HG03135 (cell line): ENCODE data around the gene CEBPG.

Source experiments
- ATAC-seq: cut with Tn5 transposase; IDR thresholded peaks from one replicate; pipeline ENCODE4 v1.9.1; 2021; ENCODE audit warnings: mild to moderate bottlenecking, moderate library complexity; ENCODE audit not compliant: unreplicated experiment

Gene CEBPG

DNA sequence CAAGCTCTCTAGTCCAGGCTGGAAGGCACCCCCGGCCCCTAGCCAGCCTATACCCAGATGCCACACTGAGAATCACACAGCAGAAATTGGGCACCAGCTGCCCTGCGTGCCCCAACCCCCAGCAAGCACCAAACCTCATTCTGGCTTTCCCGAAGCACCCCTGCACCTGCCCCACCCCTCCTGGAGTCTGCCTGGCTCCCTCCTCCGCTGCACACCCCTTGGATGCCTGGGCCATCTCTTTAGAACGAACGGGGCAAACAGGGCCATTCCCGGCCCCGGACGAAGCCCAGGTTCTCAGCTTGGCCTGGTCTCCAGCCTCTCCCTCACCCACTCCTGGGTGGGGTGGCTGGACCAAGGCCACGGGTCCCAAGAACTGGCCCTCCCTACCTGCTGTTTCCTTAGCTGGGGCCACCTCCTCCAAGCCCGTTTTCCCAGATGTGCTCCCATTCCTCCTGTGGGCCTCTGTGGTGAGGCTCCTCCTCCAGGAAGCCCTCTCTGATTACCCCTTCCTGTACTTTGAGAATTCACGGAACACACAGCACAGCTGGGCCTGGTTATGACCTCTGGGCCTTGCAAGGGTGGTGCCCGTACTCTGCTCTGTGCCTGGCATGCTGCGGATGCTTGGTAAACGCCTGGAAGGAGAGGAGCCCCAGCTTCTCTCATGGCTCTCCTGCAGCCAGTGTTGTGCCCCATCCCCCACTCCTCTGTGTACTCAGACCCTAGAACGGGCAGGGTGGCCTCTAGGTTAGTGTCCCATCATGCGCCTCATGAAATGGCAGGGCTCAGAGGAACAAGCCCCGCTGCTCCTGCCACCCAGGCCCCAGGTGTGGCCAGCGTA is 21.4 kb downstream of the CEBPG start:
- ATAC-seq: no peak

DNA sequence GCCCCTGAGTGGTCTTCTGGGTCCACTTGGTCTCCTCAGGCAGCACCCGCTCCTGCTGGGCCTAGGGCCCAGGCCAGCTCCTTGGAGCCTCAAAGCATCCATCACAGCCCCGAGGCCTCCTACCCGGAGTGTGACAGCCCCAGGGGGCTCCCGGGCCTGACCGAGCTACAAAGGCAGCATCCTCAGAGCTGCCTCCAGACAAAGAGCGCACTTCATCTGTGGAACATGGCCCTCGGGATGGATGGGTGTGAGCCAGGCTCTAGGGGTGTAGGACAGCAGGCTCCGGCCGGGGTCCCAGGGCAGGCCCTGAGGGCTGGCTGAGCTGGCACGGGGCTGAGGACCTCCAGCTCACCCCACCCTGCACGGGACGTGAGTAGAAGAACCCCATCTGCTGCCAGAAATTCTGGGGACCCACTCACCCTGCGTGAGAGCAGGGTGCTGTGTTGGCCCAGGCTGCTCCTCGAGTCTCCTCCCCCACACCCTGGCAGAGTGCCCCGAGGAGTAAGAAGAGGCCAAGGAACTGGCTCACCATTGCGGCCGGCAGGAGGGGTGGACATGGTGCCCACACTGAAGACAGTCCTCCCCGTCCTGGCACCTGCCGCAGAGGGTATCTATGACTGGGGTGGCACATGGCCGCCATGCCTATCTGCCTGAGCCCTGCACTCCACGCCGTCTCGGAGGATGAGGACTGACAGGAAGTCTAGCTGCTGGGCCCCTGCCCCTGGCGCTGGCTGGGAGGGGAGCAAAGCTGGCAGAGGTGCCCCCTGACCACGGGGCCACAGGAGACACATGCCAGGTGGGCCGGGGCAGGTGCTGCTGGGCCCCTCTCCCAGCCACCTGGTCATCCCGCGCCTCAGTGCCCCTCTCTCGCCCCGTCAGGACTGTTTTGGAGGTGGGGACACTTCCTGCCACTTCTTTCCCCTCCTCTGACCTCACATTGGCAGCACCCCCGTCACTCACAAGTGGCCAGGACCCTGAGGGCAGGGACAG is 22.3 kb downstream of the CEBPG start:
- no peak for ATAC-seq

DNA sequence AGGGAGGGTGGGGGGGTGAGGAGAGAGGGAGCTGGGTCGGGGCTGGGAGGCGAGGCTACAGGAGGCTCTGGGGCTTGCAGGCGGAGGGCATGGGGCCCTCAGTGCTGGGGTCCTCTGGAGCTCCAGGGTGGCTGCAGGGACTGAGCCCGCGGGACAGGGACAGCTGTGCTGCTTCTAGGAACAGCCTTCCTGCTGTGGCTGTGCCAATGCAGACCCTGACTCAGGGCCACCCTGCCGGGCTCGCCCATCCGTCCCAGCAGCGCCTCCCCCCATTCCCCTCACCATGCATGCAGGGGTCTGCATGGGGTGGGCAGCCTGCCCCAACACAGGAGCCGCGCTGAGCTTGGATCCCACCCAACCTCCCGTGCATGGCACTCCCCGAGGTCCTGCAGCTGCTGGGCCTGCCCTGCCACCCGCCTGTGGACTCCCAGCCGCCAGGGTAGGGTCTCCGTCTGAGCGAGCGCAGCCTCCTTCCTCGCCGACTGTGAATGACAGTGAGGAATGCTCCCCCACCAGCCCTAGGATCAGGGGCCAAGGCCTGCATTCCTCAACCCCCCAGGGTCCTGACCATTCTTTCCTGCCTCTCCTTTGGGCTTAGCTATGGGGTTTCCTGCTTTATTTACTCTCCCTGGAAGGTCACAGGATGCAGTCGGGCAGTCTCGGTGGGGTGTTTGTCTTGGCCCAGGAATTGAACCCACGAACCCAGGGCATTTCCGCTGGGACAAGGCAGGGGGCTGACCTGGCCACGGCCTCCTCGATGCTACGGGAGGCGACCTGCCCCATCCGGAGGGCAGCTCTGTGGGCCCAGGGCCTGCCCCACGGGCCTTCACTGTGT is 23.4 kb downstream of the CEBPG start:
- no peak for ATAC-seq

DNA sequence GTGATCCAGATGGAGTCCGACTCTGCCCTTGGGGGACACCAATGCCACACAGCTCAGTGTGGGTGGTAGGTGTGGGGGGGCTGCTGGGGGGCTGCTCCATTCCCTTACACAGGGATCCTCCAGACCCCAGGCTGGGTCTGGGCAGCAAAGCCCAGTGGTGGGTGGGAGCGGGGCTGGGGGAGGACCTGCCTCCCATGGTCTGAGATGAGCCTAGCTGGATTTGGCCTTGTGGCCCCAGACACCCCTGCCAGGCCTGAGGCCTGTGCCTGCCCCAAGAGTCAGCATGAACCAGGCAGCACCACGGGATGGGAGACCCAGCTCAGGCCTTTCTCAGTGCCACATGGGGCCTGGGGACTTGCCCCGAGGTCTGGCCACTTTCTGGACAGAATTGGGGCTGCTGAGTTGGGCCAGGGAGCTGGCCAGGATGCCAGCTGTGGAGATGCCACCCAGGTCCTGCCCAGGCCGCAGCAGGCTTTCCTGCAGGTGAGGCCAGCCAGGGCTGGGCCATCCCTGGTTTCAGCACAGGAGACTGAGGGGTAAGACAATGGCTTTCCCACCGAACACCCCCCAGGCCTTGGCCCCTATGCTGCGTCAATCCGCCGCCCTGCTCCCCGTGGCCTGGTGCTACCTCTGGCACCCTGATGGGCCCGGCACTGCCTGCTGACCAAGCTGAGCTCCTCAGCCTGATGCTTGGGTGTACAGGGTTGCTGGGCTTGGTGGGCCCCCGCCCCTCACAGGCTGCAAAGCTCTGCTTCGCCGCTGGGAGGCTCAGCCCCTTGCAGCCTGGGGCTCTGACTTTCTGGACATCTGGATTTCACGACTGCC is 24.2 kb downstream of the CEBPG start:
- no peak for ATAC-seq

DNA sequence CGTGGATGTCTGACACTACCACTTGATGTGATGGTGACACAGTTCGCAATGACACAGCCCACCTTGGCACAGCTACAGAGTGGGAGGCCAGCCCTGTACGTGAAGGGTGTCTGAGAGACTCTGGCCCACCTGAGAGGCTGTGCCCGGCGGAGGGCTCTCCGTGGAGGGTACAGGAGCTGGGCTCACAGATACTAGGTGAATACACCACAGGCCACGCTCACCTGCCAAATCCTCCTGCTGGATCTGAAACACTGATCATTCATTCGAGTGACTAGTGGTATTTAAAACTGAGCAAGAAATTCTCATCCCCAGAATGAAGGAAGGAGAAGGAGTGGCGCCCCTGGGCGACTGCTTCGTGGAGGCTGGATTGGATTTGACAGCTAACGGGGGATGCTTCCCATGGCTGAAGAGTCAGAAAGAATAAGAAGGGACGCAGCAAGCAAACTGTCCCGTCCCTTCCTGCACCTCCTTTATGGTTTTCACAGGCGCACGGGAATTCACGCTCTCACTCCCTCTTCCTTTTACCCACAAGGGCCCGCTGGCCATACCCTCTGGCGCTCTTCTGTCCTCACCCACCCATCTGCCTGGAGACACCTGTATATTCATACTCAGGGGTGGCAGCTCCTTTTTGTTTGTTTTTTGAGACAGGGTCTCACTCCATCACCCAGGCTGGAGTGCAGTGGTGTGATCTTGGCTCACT is 25.0 kb downstream of the CEBPG start:
- ATAC-seq: no peak

DNA sequence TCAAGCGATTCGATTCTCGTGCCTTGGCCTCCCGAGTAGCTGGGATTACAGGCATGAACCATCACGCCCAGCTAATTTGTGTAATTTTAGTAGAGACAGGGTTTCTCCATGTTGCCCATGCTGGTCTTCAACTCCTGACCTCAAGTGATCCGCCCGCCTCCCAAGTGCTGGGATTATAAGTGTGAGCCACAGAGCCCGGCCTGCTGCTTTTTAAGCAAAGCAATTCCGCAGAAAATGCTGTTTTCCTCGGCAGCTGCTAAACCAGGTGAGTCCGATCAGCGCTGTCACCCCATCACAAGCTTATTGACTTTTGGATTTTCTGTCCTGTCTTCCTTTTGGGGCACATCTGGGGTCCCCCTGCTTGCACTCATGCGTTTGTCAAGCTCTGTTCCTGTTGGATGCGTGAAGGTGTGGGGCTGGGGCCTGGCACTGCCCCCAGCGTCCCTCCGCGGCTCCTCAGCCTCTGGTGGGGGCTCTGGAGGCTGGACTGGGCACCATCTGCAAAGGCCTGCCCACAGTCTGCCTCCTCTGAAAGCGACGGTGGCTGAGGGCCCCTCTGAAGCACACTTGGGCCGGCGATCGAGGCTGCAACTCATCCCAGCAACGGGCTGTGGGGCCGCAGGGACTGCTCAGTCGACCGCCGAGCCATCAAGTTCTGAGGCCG is 25.7 kb downstream of the CEBPG start:
- no peak for ATAC-seq

DNA sequence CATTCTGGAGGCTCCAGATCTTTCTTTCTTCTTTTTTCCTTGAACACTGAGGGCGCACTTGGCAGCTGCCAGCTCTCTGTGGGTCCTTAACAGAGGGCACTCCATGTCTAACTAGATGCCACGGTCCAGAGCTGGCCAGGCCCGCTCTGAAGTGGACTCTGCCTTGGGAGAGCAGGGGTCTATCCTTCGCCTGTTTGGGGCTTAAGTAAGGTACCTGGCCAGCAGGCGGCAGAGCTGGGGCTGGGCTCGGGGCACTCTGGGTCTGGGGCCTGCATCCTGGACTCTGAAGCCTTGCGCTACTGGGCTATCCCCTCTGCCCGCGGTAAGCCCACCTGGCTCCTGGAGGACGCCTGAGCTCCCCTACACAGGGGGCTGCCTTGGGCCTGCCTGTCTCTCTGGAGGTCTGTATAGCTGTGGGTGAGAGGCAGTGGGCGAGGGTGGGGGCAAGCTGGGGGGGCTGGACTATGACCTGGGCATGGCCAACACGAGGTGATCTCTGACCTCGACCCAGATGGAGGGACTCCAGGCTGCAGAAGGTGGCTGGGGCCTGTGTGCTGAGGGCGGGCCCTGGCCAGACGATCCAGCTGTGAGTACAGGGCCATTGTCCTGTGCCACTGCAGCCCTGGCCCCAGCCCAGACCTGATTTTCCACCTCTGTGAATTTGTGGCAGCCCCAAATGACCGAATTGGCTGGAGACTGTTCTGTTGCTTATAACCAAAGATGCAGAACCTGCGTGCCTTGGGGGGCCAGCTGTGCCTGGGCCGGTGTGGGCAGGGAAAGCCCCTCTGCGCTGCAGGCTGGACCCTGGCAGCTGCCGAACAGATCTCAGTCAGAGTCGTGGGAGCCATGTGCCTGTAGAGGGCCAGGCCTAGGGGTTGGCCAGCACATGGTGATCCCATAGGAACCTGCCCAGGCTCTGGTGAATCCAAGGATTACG is 26.5 kb downstream of the CEBPG start:
- ATAC-seq: no peak

DNA sequence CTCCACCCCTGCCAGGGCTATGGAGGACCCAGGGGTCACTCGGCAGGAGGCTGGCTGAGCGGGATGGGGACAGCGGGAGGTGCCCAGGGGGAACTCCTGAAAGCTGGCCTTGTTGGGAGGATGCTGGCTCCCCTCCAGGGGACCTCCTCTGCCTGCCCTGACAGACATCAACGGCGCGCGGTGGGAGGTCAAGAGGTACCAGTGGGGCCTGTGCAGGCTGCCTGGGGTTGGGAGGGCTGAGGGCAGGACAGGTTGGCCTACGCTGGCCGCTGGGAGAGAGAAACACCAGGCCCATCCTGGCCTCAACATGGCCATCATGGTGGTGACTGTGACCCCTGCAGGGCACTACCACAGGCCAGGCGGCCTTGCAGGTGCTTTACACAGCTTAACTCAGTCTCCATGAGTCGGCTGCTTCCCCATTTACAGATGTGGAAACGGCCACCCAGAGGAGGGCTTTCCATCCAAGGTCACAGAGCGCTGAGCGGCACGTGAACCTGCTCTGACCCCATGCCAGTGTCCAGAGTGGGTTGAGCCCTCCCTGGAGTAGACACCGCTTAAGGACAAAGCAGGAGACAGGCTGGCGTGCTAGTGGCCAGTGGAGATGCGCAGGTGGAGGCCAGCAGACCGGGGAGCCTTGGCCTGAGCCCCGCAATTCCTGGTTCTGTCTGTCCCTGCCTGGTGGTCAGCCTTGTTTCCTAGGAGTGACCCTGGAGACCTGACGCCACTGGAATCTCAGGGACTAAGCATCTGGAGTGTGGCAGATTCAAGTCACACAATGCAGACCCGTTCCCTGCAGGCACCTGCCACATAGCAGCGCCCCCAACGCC is 27.6 kb downstream of the CEBPG start:
- no peak for ATAC-seq

DNA sequence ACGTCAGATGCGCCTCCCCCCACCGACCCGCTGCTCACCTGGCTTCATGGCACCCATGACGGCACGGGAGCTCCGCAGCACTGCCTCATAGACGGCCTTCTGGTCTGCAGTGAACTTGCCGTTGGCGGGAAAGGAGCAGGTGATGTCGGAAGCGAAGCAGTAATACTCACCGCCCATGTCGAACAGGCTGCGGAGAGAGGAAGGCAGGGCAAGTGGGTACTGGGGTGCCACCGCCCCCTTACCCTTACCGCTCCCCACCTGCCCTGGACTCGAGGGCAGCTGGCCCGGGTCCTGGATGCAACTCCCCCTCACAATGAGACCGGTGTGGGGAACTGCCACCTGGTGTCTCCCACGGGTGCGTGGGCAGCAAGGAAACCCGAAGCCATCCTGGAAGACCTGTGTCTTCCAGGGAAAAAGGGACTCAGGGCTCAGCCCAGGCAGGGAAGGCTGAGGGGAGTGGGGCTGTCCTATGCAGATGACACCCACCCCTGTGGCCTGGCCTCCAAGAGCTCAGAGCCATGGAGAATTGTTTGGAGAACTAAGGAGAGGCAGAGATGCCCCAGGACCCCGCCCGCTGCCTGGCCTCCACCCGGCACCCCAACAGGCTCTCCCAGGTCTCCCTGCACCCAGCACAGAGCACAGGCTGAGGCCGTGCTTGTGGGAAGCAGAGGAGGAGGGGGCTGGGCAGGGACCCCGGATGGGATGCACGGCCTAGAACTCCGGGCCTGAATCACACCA is 28.3 kb downstream of the CEBPG start:
- ATAC-seq: no peak

DNA sequence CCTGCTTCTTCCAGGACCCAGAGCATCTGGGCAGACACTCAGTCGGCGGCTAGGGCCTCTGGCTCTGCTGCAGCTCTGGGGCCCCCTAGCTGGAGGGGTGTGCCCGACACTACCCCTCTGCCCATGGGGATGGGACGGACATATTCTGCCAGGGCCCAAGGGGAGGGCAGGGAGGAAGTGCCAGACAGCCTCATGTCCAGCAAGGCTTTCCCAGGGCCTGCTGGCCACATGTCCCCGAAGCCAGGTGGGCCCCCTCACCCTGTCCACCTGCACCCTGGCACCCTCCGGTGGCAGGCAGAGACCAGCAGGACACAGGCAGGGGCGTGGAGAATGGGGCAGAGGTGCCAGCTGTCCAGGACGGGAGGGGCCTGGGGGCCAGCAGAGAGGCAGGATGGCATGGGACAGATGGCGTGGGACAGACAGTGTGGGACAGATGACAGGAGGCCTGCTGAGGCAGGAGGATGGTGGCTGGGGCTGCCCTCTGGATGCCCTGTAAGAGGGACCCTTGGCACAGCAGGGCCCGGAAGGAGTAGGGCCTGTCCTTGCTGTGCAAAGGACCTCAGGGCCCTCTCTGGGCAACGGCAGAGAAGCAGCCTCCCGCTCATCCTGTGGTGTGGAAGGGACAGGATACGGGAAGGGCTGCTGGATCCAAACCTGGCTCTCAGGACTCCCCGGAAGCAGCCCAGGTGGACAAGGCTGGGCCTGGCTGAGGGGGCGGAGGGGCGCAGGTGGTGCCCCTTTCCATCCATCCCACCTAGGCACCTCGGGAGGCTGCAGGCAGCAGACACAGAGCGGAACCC is 29.1 kb downstream of the CEBPG start:
- no peak for ATAC-seq

DNA sequence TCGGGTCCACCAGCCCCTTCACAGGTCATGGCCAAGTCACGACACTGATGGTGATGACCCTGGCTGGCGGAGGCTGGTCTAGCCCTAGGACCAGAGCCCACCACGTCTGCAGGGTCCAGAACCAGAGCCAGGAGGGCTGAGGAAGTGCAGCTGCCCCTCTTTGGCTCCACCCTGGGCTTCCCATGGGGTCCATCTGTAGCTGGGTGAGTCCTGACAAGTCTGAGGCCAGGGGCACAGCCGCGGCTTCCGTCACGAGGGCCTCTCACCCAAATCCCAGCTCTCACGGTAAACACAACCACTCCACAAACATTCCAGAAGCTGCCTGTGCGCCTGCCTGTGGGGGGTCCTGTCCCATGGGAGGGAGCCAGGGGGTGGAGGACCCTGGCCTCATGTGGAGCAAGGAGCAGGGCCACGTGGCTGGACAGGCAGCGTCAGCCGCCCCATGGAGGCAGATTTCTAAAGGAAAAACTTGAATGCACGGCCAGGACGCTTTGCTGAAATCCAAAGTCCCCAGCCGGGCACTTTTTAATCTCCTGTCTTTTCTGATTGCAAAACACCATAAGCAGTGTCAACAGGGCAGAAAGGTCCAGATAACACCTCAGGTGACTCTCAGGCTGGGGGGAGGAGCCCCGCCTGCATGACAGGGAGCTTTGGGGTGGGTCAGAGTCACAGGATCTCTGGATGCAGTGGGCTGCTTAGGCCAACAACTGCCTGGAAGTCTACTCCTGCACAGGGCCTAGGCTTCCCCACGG is 29.9 kb downstream of the CEBPG start:
- no peak for ATAC-seq

DNA sequence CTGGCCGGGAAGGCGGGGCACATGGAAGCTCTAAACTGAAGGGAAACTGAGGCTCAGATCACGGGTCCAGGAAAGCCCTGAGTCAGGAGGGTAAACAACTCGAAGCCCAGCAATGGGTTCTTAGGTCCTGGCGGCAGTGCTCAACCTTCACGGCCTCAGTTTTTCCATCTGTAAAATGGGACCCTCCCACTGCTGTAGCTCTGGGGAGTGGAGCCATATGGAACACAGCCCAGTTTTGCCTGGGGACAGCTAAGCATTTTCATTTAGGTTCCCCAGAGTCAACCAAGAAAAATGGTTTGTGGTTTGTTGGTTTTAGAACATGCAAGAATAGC is 30.4 kb downstream of the CEBPG start:
- ATAC-seq: no peak

DNA sequence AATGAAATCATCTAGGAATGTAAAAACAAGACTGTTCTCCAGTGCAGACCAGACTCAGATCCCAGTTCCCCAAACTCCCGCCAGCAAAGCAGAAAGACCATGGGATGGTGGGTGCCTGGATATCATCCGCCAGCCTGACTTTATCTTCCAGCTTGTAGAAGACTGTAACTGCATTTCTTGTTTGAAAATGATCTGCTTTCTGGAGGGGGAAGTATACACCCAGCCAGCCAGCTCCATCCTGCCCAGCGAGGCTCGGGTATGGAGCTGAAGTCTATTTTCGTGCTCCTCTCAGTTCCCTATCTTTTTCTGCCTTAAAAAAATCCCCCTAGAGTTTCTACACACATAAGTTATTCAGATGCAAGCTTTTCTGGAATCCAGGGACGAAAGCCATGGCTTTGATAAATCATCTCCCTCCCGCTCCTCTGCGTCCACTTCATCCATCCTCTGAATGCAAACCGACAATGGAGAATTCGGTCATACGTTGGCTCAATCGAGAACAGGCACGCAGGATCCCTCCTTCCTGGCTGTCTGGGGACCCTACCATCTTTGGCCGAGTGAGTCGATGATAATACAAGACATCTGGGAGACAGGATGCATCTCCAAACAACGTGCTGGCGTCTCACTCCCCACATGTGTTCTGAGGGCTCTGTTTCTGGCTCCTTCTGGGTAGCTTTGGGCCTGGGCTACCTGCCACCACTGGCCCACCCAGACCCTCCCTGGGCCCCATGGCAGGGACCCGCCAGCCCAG is 31.2 kb downstream of the CEBPG start:
- no peak for ATAC-seq

DNA sequence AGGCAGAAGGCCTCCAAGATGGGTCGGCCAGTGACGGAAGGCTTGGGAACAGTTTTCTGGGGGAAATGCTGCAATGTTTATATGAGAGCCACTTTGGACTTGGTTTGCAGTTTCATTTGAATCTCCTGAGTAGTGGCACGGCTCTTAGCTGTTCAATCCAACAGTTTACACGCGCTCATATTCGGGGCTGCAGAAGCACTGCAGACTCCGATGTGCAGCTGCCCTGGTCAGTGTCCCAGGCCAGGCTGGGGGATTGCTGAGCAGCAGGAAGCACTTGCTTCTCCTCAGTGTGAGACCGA is 31.7 kb downstream of the CEBPG start:
- ATAC-seq: no peak
